Loucy (cell line): ENCODE results near the gene TMEM179.

Experiments
- CTCF ChIP-seq: fragments of 200-600 bp; sonication (generic); conservative IDR thresholded peaks from 2 replicates; pipeline ENCODE4 v1.5.1; 2014; ENCODE audit warnings: mild to moderate bottlenecking, antibody characterized with exemption, low read length
- EZH2phosphoT487 ChIP-seq: fragments of 200-600 bp; IDR thresholded peaks from 2 replicates; pipeline ENCODE4 v1.6.1; 2018; ENCODE audit warnings: antibody characterized with exemption, mild to moderate bottlenecking, moderate library complexity, borderline replicate concordance

GRCh38 chr14:104583424-104584306 is 20.9 kb downstream of the TMEM179 start:
- TF ChIP-seq EZH2phosphoT487: no peak
- no peak for TF ChIP-seq CTCF
